ENCODE results near the gene MLANA. TPM values are rescaled to one million over a fixed set of nuclear protein-coding genes. Genes with fewer than 3 reads are reported as not detected.

The MLANA gene
- total RNA-seq, 1 donor from 2014 or later = not detected

- no peak for DNase-seq
- Histone ChIP-seq H3K4me1 (peaks cover 6% of the 10 kb centered on the region), H3K4me3 (no peak overlapping the region), H3K9me3 (replicated peaks) (no peaks in the 10 kb centered on the region), H3K27me3 (ENCODE audit: low read depth) (no peaks in the 10 kb centered on the region), H3K27ac (replicated peaks) (no peak overlapping the region), H3K36me3 (peaks cover 19% of the 10 kb centered on the region)
- intact Hi-C loops (cut with micrococcal nuclease) = no loop called here
- TF ChIP-seq CTCF (IDR thresholded peaks at IDR 0.05; ENCODE audit: borderline replicate concordance) = no peak
Observed at GRCh38 chr9:5900622-5901021, 9.9 kb downstream of the MLANA start.

GRCh38 chr9:5902377-5902776 is 11.7 kb downstream of the MLANA start:
- Histone ChIP-seq H3K9me3 (replicated peaks) (no peaks in the 10 kb centered on the region), H3K36me3 (peaks cover 28% of the 10 kb centered on the region), H3K4me1 (no peaks in the 10 kb centered on the region), H3K27me3 (ENCODE audit: low read depth) (no peaks in the 10 kb centered on the region), H3K27ac (replicated peaks) (no peak overlapping the region), H3K4me3 (no peak overlapping the region)
- intact Hi-C loops (cut with micrococcal nuclease) = no loop called here
- TF ChIP-seq CTCF (IDR thresholded peaks at IDR 0.05; ENCODE audit: borderline replicate concordance) = no peak
- no peak for DNase-seq

GRCh38 chr9:5908918-5909317 is 18.2 kb downstream of the MLANA start:
- H3K27ac ChIP-seq (replicated peaks) = no peak overlapping the region
- peaks cover 34% of the 10 kb centered on the region for H3K36me3 ChIP-seq
- no peak for DNase-seq
- intact Hi-C loops (cut with micrococcal nuclease) = no loop called here
- no peaks in the 10 kb centered on the region for H3K9me3 ChIP-seq (replicated peaks)
- no peak overlapping the region for H3K4me3 ChIP-seq
- no peak for TF ChIP-seq CTCF (IDR thresholded peaks at IDR 0.05; ENCODE audit: borderline replicate concordance)
- H3K4me1 ChIP-seq = no peaks in the 10 kb centered on the region
- H3K27me3 ChIP-seq (ENCODE audit: low read depth) = no peaks in the 10 kb centered on the region

GRCh38 chr9:5909976-5910375 is 19.3 kb downstream of the MLANA start:
- peaks cover 29% of the 10 kb centered on the region for H3K36me3 ChIP-seq
- intact Hi-C loops (cut with micrococcal nuclease) = no loop called here

GRCh38 chr9:5910413-5911057 is 19.8 kb downstream of the MLANA start:
- Histone ChIP-seq H3K27me3 (ENCODE audit: low read depth) (no peaks in the 10 kb centered on the region), H3K9me3 (replicated peaks) (no peaks in the 10 kb centered on the region), H3K4me3 (no peak overlapping the region), H3K27ac (replicated peaks) (no peak overlapping the region), H3K4me1 (no peaks in the 10 kb centered on the region), H3K36me3 (peaks cover 26% of the 10 kb centered on the region)
- no peak for DNase-seq
- intact Hi-C loops (cut with micrococcal nuclease) = no loop called here
- no peak for TF ChIP-seq CTCF (IDR thresholded peaks at IDR 0.05; ENCODE audit: borderline replicate concordance)

More at GRCh38 chr9:5909976-5910375, 19.3 kb downstream of the MLANA start:
- Histone ChIP-seq H3K4me1 (no peaks in the 10 kb centered on the region), H3K4me3 (no peak overlapping the region), H3K27me3 (ENCODE audit: low read depth) (no peaks in the 10 kb centered on the region), H3K9me3 (replicated peaks) (no peaks in the 10 kb centered on the region), H3K27ac (replicated peaks) (no peak overlapping the region)
- DNase-seq = no peak
- no peak for TF ChIP-seq CTCF (IDR thresholded peaks at IDR 0.05; ENCODE audit: borderline replicate concordance)
